A673 (cell line): ENCODE measurements around the gene ZNF865. TPM values are rescaled to one million over a fixed set of nuclear protein-coding genes. Genes with fewer than 3 reads are reported as not detected.
A peak's percentile ranks its signal among the peaks of the same experiment; 100 is the strongest.

Experiments
- BruUV-seq: library from RNA; stranded (reverse); fragments of 400-500 nt; replicated peaks from 2 replicates; lab custom pipeline; 2021; lab: Mats Ljungman, UMichigan
- CTCF ChIA-PET: fragments of 300-600 bp; sonication (Branson Sonifier 250); formaldehyde crosslinking; loops from one replicate; lab custom pipeline; 2022; ENCODE audit warnings: antibody characterized with exemption; lab: Charles Lee
- POLR2A ChIA-PET: fragments of 300-600 bp; sonication (Branson Sonifier 250); formaldehyde crosslinking; loops from one replicate; lab custom pipeline; 2022; ENCODE audit warnings: antibody characterized with exemption; ENCODE audit not compliant: low non-redundant PET; lab: Charles Lee
- DNase-seq: peaks from one replicate; pipeline ENCODE4 v3.0.0-alpha.2; 2015; ENCODE audit warnings: low spot score
- H3K27ac ChIP-seq: fragments of 200-600 bp; sonication (generic); 2 replicates; pipeline ENCODE4 v1.5.1; 2016; ENCODE audit warnings: mixed run types, low read depth, mild to moderate bottlenecking, mixed read lengths, antibody characterized with exemption, low read length; ENCODE audit not compliant: poor library complexity, severe bottlenecking
- H3K27me3 ChIP-seq: fragments of 200-600 bp; sonication (generic); replicated peaks from 2 replicates; pipeline ENCODE4 v1.6.1; 2017; ENCODE audit warnings: mixed run types, low read depth, mild to moderate bottlenecking, mixed read lengths, antibody characterized with exemption, low read length; ENCODE audit not compliant: insufficient read depth, poor library complexity
- H3K36me3 ChIP-seq: fragments of 200-600 bp; sonication (generic); 2 replicates; pipeline ENCODE4 v1.6.1; 2016; ENCODE audit warnings: mixed run types, mild to moderate bottlenecking, mixed read lengths, antibody characterized with exemption, low read length; ENCODE audit not compliant: insufficient read depth, poor library complexity, severe bottlenecking
- H3K4me1 ChIP-seq: fragments of 200-600 bp; sonication (generic); 2 replicates; pipeline ENCODE4 v1.6.1; 2017; ENCODE audit warnings: mixed run types, mild to moderate bottlenecking, mixed read lengths, antibody characterized with exemption, low read length; ENCODE audit not compliant: insufficient read depth, poor library complexity, severe bottlenecking
- H3K4me3 ChIP-seq: fragments of 200-600 bp; sonication (generic); 2 replicates; pipeline ENCODE4 v1.5.1; 2016; ENCODE audit warnings: low read depth, mixed run types, mild to moderate bottlenecking, mixed read lengths, low read length; ENCODE audit not compliant: poor library complexity, severe bottlenecking
- H3K9me3 ChIP-seq: fragments of 200-600 bp; sonication (generic); 2 replicates; pipeline ENCODE4 v1.6.1; 2016; ENCODE audit warnings: mixed run types, low read depth, mild to moderate bottlenecking, mixed read lengths, antibody characterized with exemption, low read length; ENCODE audit not compliant: poor library complexity, severe bottlenecking
- EZH2 ChIP-seq: fragments of 200-600 bp; sonication (generic); IDR thresholded peaks from 2 replicates; pipeline ENCODE4 v1.6.1; 2017; ENCODE audit warnings: borderline replicate concordance, low read depth, mild to moderate bottlenecking, mixed read lengths, antibody characterized with exemption, low read length; ENCODE audit not compliant: poor library complexity, severe bottlenecking
- intact Hi-C: fragments of 100-400 bp; cut with micrococcal nuclease; formaldehyde crosslinking; loops from one replicate; pipeline ENCODE4 v1.10.0; 2022; ENCODE audit not compliant: unreplicated experiment
- total RNA-seq: library from RNA; stranded (reverse); gene quantifications from 2 replicates; pipeline ENCODE4 v1.2.3, GENCODE V29; 2021
- TF ChIP-seq, protein P1 (sequence below): fragments of 300-800, 200-600 bp; sonication (generic); conservative IDR thresholded peaks from 2 replicates; pipeline ENCODE4 v1.5.1; 2017; ENCODE audit warnings: low read depth, mild to moderate bottlenecking, antibody characterized with exemption, low read length, moderate library complexity, mixed read lengths

Gene ZNF865
- total RNA-seq, 1 experiment from 2014 or later = 16.1 TPM

DNA sequence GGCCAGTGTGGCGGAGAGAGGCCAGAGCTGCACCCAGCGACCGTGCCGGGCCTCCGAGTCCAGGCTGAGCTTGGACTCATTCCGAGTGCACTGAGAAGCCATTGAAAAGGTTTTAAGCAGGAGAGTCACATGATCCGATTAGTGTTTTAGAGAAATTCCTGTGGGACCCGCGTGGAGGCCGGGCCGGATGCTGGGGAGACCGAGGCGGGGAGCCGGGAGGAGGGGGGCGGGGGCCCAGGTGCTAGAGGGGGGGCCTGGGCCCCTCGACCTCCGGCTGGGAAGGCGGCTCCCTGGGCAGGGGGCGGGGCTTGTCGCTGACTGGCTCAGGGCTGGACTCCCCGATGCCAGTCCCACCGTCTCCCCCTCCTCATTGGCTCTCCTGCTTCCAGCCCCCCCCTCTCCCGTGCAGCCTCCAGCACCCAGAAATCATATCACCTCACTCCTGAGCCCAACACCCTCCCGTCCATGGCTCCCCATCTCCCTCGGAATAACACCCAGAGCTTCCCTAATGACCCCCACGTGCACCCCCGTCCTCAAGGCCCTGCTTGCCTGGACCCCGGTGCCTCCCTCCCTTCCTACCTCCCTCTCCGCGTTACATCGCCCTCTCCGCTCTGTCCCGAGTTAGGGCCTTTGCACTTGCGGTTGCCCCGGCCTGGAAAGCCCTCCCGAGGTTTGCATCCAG, 19.6 kb upstream of the ZNF865 start:
- BruUV-seq = no TSS peak
- no peak for TF ChIP-seq EZH2
- TF ChIP-seq, protein P1, sequence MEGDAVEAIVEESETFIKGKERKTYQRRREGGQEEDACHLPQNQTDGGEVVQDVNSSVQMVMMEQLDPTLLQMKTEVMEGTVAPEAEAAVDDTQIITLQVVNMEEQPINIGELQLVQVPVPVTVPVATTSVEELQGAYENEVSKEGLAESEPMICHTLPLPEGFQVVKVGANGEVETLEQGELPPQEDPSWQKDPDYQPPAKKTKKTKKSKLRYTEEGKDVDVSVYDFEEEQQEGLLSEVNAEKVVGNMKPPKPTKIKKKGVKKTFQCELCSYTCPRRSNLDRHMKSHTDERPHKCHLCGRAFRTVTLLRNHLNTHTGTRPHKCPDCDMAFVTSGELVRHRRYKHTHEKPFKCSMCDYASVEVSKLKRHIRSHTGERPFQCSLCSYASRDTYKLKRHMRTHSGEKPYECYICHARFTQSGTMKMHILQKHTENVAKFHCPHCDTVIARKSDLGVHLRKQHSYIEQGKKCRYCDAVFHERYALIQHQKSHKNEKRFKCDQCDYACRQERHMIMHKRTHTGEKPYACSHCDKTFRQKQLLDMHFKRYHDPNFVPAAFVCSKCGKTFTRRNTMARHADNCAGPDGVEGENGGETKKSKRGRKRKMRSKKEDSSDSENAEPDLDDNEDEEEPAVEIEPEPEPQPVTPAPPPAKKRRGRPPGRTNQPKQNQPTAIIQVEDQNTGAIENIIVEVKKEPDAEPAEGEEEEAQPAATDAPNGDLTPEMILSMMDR = no peak
- peak; percentile 93 for DNase-seq
- ChIA-PET CTCF (no interaction called here), POLR2A (no interaction called here)
- Histone ChIP-seq H3K27ac (peak overlapping the region; percentile 90), H3K9me3 (no peaks in the 10 kb centered on the region), H3K4me3 (peak overlapping the region; percentile 31), H3K36me3 (no peaks in the 10 kb centered on the region), H3K27me3 (no peaks in the 10 kb centered on the region), H3K4me1 (peaks cover 26% of the 10 kb centered on the region)
- intact Hi-C loops = no loop called here

DNA sequence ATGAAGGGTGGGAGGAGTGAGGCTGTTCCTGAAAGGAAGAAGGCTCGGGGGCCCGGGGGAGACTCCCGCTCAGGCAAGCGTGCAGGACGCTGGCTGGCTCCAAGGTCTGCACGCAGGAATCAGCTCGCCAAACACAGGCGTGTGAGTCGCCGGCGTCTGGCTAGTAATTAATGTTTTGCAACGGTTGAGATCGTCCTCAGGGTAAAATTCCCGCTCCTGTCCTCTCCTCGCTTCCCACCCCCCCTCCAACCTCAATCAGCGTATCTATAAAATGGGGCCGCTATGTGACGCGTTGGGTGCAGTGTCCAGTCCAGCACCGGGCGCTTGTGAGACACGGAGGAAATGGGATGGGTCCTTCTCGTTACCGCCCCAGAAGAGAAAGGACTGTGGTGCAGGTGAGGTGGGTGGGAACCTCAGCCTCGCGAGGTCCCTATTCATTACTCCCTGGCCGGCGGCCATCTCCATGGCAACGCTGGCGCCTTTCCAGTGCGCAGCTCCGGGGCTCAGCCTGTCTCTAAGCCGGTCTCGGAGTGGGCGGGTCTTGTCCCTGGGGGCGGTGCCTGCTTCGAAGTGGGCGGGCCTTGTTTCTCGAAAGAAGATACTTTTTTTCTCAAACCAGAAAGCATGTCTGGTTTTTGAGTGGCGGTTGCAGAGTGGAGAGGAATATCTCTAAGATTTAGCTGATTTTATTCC, 18.3 kb upstream of the ZNF865 start:
- intact Hi-C loops = no loop called here
- no peaks in the 10 kb centered on the region for H3K36me3 ChIP-seq
- TF ChIP-seq, protein P1 = no peak
- no peak for TF ChIP-seq EZH2
- CTCF ChIA-PET = interaction anchor here (0.5 to 1.9 kb wide), 2 partner anchors 12 to 45 kb away, joined by 4 to 5 read pairs; partner anchors contain the start of gene FIZ1
- BruUV-seq = no TSS peak
- POLR2A ChIA-PET = no interaction called here
- peak; percentile 95 for DNase-seq
- H3K4me1 ChIP-seq = peaks cover 26% of the 10 kb centered on the region
- H3K27ac ChIP-seq = peak overlapping the region; percentile 70
- H3K9me3 ChIP-seq = no peaks in the 10 kb centered on the region
- no peaks in the 10 kb centered on the region for H3K27me3 ChIP-seq
- H3K4me3 ChIP-seq = peak overlapping the region; percentile 43

DNA sequence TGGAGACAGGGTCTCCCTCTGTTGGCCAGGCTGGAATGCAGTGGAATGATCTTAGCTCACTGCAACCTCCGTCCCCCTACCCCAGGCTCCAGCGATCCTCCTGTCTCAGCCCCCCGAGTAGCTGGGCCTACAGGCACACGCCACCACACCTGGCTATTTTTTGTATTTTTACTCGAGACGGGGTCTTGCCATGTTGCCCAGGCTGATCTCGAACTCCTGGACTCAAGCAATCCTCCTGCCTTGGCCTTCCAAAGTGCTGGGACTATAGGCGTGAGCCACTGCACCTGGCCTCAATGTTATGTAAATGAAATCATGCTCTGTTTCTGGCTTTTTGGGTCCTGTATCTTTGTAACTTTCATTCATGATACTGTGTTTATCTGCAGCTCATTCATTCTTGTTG, 16.7 kb upstream of the ZNF865 start:
- no peak for TF ChIP-seq EZH2
- TF ChIP-seq, protein P1 = no peak
- POLR2A ChIA-PET = no interaction called here
- Histone ChIP-seq H3K4me1 (peaks cover 26% of the 10 kb centered on the region), H3K27me3 (no peaks in the 10 kb centered on the region), H3K36me3 (no peaks in the 10 kb centered on the region), H3K27ac (no peak overlapping the region), H3K4me3 (no peak overlapping the region), H3K9me3 (no peaks in the 10 kb centered on the region)
- BruUV-seq = no TSS peak
- intact Hi-C loops = no loop called here
- no peak for DNase-seq
- CTCF ChIA-PET = interaction anchor here (1.9 kb wide), 1 partner anchor 11 kb away, joined by 5 read pairs; the partner anchor contains the start of gene FIZ1
